ENCODE data around the gene THAP8. TPM values are rescaled to one million over a fixed set of nuclear protein-coding genes. Genes with fewer than 3 reads are reported as not detected.

Gene THAP8
- total RNA-seq, 1 donor from 2014 or later, result 6.0 TPM

GRCh38 chr19:35993923-35994598 is 60.0 kb downstream of the THAP8 start:
- Mint-ChIP-seq H3K4me1 (ENCODE audit: low read depth, unreplicated experiment) (peaks cover 10% of the 10 kb centered on the region), H3K9me3 (ENCODE audit: unreplicated experiment) (peaks cover 2% of the 10 kb centered on the region), H3K27ac (ENCODE audit: unreplicated experiment) (no peak overlapping the region), H3K4me3 (ENCODE audit: unreplicated experiment) (no peak overlapping the region), H3K27me3 (ENCODE audit: low read depth, unreplicated experiment) (peaks cover 7% of the 10 kb centered on the region), H3K36me3 (ENCODE audit: low read depth, unreplicated experiment) (peaks cover 2% of the 10 kb centered on the region)
- DNase-seq (ENCODE audit: low read depth), result no peak
- H3K9me3 ChIP-seq (ENCODE audit: insufficient read depth, low read depth, low read length), result no peaks in the 10 kb centered on the region
- peaks cover 23% of the 10 kb centered on the region for H4K20me1 ChIP-seq (ENCODE audit: insufficient read depth, low read length)
- peaks cover 21% of the 10 kb centered on the region for H3K79me2 ChIP-seq (ENCODE audit: insufficient read depth, low read length)
- H3K27ac ChIP-seq (ENCODE audit: low read depth, low read length), result no peak overlapping the region
- H3K4me2 ChIP-seq (ENCODE audit: low read length), result peak overlapping the region; percentile 95
- H3K36me3 ChIP-seq (ENCODE audit: insufficient read depth, low read length), result no peaks in the 10 kb centered on the region
- H3K4me3 ChIP-seq (ENCODE audit: insufficient read depth, low read depth, low read length), result peak overlapping the region; percentile 33
- no peak overlapping the region for H3K9ac ChIP-seq (ENCODE audit: low read length)
- H2AFZ ChIP-seq (ENCODE audit: low read depth, low read length), result peak overlapping the region; percentile 58
- FAIRE-seq, result no peak
- no peak for TF ChIP-seq CTCF (IDR thresholded peaks at IDR 0.05; ENCODE audit: insufficient read depth, low read depth, low read length)
- no peak for TF ChIP-seq EZH2 (IDR thresholded peaks at IDR 0.05; ENCODE audit: insufficient read depth, low read length)
- H3K4me1 ChIP-seq (ENCODE audit: insufficient read depth, low read length), result peaks cover 12% of the 10 kb centered on the region
- H3K27me3 ChIP-seq (ENCODE audit: insufficient read depth, low read length), result no peaks in the 10 kb centered on the region

- H3K9me3 Mint-ChIP-seq (ENCODE audit: unreplicated experiment), result peaks cover 2% of the 10 kb centered on the region
- H3K4me3 Mint-ChIP-seq (ENCODE audit: unreplicated experiment), result no peak overlapping the region
- Histone ChIP-seq H3K36me3 (ENCODE audit: insufficient read depth, low read length) (no peaks in the 10 kb centered on the region), H3K79me2 (ENCODE audit: insufficient read depth, low read length) (peaks cover 21% of the 10 kb centered on the region), H3K4me2 (ENCODE audit: low read length) (no peak overlapping the region), H3K4me3 (ENCODE audit: insufficient read depth, low read depth, low read length) (no peak overlapping the region), H3K27ac (ENCODE audit: low read depth, low read length) (no peak overlapping the region), H3K9me3 (ENCODE audit: insufficient read depth, low read depth, low read length) (no peaks in the 10 kb centered on the region), H3K27me3 (ENCODE audit: insufficient read depth, low read length) (no peaks in the 10 kb centered on the region), H2AFZ (ENCODE audit: low read depth, low read length) (no peak overlapping the region), H3K4me1 (ENCODE audit: insufficient read depth, low read length) (peaks cover 12% of the 10 kb centered on the region), H3K9ac (ENCODE audit: low read length) (no peak overlapping the region), H4K20me1 (ENCODE audit: insufficient read depth, low read length) (peaks cover 20% of the 10 kb centered on the region)
- no peak overlapping the region for H3K27ac Mint-ChIP-seq (ENCODE audit: unreplicated experiment)
- FAIRE-seq, result no peak
- no peak for DNase-seq (ENCODE audit: low read depth)
- H3K4me1 Mint-ChIP-seq (ENCODE audit: low read depth, unreplicated experiment), result peaks cover 10% of the 10 kb centered on the region
- no peak for TF ChIP-seq EZH2 (IDR thresholded peaks at IDR 0.05; ENCODE audit: insufficient read depth, low read length)
- no peak for TF ChIP-seq CTCF (IDR thresholded peaks at IDR 0.05; ENCODE audit: insufficient read depth, low read depth, low read length)
- peaks cover 2% of the 10 kb centered on the region for H3K36me3 Mint-ChIP-seq (ENCODE audit: low read depth, unreplicated experiment)
- peaks cover 10% of the 10 kb centered on the region for H3K27me3 Mint-ChIP-seq (ENCODE audit: low read depth, unreplicated experiment)
These were observed 60.9 kb downstream of the THAP8 start for GRCh38 chr19:35992907-35993765.

All from astrocyte (in vitro differentiated cells and primary cell).